Endothelial cell of hepatic sinusoid (primary cell): Measurements from ENCODE around the gene LYPD6B.

ENCODE experiments used
- in situ Hi-C: cut with HindIII; loops from 2 replicates; pipeline ENCODE4 v1.10.0; 2017; ENCODE audit warnings: low sequenced_read_pairs

LYPD6B gene

DNA sequence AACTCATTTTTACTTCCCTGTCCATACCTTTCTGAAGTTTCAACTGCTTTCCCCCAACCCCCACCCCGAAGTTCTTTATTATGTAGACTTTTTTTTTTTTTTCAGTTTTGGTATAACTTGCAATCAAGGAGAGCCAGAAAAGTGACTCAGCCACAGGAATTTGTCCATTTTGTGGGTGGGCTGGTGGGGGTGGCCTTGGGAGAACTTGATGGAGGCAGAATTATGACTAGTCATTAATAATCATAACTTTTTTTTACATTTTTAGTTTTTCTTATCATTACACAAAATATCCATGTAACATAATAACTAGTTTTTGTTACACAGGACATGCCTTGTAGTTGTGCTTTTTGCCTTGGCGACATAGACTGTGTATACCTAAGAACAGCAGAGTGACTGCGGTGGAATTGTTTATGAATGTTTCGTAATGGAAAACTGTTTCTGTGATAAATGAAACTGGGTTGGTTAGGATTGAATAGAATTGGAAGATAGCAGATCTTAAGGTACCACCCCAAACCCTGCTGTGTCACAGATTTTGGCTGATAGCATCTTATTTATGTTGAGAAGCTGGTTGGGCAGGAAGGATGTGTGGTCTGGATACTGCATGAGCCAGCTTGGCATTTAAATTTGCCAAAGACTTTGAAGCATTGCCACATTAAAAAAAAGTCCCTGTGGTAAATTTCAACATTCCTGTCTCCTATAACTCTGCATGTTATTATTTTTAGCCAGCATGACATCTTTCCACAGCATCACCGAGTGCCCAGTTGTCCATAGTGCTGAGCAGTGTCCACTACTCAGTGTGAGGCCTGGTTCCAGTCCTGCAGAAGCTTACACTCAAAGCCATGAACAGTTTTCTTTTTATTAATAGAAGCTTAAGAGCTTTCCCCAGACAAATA is 30.7 kb downstream of the LYPD6B start:
- in situ Hi-C loops, result no loop called here

DNA sequence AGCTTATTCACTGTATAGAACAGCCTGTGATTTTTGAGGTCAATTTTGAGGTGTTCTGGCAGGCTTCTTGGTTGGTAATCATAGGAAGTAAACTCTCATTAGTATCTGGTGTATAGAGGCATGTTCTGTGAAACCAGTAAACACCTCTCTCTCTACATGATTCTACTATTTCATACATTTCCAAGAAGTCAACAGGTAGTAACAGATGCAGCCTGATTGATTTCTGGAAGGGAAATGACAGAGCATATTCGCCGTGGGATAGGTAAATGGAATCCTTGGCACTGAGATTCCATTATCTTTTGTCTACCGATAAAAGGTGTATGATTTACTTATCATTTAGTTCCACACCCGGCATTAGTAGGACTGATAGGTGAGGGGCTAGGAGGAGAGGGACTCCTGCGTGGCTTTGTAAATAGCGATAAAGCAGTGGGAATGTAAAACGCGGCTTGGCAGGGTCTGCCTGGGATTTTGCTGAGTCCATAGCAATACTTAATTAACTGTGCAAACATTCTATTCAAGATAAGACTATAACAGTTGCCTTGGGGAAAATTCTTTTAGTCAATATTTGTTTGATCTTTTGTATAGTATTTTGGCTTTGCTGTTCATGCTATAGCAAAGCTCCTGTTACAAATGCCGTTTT is 32.3 kb downstream of the LYPD6B start:
- in situ Hi-C loops, result no loop called here

DNA sequence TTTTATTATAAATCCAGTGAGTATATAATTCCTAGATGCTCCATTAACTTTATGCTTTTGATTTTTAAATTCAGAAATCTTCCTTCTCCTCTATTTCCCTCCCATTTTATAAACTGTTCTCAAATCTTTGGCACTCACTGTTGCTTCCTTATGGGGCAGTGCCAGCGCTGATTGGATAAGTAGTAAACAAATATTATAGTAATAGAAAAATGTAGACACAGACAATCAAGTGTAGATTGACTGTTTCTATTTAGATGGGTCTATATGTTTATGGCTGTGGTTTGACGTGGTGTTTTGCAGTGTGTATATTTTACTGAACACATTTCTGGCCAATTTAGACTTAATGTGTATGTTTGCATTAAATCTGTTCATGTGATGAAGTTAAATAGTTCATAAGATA is 36.6 kb downstream of the LYPD6B start:
- in situ Hi-C loops, result no loop called here

DNA sequence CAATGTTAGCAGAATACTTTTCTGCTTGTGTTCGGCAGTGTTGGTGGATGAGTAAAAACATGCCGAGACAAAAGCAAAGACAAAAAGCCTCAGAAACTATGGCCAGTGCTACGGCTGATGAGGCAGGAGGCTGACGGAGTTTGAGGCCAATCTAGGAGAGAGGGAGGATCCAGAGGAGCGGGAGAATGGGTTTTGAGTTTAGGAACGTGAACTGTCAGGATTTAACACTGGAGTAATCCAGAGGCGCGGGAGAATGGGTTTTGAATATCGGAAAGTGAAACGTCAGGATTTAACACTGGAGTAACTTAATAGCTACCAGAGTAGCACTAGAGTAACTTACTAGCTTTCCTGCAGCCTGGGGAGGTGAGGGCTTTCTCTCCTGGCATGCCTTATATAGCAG is 37.4 kb downstream of the LYPD6B start:
- in situ Hi-C loops, result no loop called here

DNA sequence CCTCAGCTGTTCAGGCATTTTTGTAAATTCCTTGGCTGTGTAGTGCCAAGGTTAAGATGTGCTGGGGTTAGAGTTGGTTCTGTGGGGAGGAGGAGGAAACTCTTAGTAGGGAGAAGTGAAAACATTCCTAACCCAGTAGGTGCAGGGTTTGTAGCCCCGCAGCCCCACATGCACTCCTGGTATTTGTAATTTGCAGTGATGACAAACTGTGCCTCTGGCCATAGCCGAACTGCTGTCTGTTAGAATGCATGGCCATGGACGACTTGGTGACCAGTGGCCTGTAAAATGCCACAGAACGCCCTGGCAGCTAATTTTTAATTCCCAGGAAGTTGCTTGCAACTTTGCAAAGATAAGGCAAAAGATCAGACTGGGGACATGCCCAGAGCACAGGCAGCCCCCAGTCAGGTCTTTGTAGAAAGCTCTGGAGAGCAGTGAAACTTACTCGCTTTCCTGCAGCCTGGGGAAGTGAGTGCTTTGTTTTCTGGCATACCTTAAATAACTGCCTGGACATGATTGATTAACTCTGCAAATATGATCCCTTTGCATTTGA is 38.4 kb downstream of the LYPD6B start:
- in situ Hi-C loops, result no loop called here

DNA sequence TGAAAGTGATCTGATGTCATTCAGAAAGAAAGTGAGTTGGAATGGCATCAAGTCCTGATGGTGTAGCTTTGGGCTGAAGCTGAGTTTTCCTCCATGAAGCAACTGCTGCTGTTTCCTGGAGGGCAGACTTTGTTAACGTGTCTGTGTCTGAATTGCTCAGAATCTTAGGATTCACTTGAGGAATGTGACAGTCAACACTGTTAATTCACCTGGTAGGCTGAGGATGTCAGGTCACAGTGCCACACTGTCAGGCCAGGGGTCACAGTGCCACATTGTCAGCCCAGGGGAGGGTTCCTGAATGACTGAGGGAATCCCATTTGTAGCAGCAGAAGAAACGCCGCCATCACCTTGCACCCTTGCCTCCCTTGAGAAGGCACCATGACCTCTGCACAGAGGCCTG is 39.4 kb downstream of the LYPD6B start:
- in situ Hi-C loops, result no loop called here

DNA sequence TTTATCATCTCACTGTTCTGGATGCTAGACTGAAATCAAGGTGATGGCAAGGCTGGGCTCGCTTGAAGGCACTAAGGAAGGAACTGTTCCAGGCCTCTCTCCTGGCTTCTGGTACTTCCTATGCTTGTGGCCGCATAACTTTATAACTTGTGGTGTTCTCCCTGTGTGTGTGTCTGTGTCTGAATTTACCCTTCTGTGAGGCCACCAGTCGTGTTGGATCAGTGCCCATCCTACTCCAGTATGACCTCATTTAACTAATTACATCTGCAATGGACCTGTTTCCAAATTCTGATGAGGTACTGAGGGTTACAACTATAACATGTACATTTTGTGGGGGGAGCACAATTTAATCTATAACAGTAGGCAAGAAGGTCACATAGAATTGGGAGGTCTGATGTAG is 41.6 kb downstream of the LYPD6B start:
- in situ Hi-C loops, result no loop called here

DNA sequence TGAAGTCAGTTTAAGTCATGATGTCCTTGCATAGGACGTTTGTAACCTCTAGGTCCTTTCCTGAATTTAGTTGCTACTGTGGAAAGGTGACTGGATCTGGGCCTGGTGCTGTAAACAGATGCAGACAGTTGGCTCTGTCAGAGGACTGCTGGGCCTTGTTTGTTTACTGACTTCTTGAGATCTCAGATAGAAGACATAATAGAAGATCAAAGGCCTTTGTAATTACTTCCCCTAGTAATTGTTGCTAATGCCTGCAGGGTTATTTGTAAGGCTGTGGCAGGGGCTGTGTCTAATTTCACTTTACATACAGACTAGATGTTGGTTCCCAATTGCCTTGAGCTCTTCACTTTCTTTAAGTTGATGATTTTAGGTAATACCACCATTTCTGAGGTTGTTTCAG is 42.5 kb downstream of the LYPD6B start:
- in situ Hi-C loops, result no loop called here

DNA sequence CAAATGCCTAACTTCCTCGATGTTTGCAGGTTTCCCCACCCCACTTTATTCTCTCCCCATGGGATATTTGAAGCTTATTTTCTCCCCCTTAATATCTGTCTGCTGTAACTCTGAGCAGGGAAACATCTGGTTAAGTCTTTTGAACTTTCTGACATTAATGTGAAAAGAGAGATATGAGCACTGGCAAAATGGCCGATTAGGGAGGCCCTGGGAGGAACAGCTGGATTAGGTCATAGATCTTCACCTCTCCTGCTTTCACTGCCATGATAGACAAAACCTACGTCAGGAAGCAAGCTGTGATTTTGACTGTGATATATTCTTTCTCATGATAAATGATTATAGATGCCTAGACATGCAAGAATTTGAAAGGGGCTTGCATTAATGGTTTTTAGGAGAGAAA is 43.6 kb downstream of the LYPD6B start:
- in situ Hi-C loops, result no loop called here

DNA sequence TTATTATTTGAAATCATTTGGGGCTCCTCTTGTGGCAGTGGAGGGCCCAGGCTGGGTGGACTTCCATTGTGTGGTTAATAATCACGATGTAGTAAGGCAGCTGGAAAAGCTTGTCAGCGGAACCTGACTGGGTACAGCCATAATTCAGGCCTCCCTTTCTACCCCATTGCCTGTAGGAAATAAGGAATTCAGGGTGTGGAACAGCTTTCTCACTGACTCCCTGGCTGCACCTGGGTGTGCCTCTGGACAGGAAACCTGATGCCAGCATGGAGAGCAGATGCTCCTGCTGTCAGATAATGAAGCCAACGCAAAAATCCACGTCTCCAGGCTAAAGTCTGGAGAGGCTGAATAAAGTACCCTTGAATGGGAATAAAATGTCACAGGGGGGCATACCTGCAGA is 44.2 kb downstream of the LYPD6B start:
- in situ Hi-C loops, result no loop called here

DNA sequence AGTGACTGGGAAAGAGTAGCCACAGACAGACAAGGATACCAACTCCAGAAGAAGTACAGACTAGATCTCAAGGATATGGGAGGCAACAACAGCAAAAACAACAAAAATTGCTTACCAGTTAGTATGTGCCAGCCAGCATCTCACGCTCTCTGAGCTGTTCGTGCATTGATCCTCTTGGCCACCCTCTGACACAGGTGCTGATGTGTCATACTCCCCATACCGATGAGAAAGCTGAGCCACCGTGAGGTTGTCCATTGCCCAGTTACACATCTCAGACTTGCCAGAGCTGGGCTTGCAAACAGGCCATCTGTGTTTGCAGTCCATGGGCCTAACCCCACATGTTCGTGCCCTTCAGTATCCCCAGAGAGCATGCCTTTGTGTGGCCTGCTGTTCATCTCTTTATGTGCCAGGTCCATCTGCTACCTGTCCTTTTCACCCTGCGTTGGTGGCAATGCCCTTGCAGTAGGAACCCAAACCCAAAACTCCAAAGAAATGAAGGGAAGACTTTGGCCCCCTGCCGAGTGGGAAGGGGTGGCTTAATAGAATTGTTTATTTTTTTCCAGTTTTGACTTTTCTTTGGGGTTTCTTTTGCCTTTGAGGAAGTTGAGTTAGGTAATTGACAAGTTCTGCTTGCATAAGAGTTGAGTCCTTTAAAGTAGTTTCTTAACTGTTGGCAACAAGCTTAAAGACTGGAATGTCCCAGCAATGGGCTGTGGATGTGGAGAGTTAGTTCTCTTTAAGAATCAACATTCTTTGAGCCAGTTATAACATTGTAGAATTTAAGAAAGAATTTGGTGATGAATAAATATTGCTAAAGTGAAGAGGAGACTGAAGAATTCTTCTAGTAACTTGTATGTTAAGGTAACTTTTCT is 46.7 kb downstream of the LYPD6B start:
- in situ Hi-C loops, result no loop called here

DNA sequence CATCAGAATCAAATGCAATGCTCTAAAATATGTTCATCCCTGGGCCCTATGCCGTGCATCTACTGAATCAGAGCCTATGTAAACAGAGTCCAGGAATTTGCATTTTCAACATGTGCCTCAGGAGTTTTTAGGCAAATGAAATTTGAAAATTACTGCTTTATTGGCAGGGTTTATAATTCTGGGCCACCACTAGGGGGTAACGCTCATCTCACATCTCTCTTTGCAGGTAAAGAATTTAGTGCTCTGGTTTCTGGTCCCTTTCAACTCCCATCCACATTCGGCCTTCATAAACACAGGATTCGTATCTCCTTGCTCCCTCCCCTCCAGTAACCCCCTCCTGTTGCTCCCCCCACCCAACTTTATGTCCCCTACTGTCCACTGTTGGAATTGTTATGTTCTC is 49.3 kb downstream of the LYPD6B start:
- in situ Hi-C loops, result no loop called here

DNA sequence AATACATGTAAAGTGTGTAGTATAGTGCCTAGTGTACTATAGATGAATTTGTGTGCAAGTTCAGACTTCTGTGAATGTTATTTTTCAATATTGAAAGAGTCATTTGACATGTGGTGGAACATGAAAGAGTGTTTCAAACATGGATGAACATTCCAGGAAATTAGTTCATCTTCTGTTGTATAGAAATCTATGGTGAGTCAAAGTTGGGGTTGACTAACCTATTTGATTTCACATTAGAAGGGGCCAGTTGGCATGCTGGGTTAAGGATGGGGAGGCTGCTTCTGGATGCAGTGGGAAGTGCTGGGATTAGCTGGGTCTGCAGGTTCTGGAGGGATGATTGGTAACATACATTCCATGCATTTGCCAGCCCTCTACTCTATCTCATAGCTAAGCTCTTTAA is 50.6 kb downstream of the LYPD6B start:
- in situ Hi-C loops, result no loop called here

DNA sequence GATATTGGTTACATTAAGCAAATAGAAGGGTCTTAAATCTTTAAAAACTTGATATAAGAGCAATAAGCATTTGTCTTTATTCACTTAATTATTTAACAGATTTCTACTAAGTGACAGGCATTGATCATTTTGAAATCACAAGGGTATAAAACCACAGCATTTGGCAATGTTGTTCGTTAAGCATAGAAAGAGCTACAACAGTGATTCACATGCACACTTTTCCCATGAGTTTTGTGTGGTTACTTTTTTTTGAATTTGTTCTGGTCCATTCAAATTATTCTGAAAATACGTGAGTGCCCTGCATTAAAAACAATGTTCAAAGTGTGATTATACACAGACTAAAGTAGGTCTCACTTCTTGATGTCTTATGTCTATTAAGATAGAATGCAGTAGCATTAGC is 52.2 kb downstream of the LYPD6B start:
- in situ Hi-C loops, result no loop called here

DNA sequence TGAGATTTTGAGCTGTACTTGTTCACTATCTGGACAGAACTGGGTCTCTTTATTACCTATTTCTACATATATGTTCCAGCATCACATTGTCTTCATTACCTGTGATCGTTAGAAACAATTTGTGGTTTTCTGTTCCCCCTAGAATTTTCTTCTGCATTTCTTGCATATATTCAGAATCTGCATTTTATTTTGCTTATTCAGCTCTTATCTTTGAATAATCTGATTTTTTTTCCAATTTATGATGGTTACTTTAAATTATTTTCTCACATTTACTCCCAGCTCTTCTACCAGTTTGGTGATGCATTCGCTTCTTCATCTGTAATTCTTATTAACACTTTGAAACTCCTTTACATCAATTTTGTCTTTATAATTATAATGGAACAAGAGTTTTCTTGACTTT is 55.1 kb downstream of the LYPD6B start:
- in situ Hi-C loops, result no loop called here

DNA sequence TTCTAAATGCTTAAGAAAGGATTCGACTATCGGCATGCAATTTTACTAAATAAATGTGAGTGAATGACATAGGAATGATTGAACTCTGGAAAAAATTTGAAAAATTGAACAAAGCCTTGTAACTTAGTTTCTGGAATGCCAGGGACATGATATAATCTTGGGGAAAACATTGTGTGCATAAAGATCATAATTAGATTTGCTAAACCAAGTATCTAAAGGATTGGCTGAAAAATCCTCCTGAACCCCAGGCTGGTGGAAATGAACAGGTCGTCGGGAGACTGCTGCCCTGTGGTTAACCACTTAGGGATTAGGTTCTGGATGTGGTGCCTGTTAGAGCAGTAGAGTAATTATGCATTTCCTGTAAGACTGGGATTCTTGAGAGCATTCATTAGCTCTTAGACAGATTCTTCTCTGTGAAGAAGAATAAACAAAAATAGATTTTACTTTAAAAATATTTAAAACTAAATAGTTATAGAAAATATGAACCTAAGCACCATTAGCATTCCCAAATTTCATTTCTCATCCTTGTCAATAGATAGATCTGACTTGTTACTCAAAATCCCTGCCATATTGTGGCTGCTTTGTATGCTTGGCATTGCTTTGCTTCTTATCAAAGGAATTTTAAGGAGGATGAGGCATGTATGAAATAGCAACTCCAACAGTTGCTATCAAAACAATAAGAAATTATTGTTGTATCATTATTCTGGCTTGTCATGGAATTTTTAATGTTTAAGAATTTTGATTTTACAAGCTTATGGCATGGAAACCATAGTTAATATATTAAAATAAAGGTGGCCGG is 55.9 kb downstream of the LYPD6B start:
- in situ Hi-C loops, result no loop called here

DNA sequence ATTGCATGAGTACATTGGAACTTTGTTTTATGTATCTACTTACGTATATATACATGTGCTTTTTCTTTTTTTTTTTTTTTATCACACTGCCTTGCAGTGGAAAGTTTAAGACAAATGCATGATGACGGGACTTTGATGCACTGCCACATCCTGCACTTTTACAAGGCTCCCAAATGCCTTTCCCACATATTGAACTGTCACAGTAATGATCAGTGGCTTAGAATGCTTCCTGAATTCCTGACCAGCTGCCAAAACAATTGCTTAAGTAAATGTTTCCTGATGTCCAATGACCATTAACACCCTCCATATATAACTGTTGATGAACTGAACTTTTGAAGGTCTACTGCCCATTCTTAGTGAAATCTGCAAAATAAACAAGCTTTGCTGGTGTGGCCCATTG is 60.2 kb downstream of the LYPD6B start:
- in situ Hi-C loops, result no loop called here

DNA sequence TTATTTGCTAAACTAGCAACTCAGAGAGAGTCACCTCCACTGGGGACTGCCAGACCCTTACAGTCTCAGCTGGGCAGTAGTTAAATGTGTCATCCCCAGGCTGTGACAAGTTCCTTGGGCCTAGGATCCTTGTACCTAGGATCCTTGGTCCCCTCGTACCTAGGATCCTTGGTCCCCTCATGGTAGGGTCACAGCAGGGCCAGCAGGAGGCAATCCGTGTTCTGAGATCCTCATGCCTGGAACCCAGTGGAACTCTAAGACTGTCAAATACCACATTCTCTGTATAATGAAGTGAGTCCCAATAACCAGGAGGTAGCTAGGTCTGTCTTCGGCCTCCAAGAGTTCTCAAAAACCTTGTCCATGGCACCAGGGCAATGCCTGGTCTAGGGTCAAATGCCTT is 60.8 kb downstream of the LYPD6B start:
- in situ Hi-C loops, result no loop called here

DNA sequence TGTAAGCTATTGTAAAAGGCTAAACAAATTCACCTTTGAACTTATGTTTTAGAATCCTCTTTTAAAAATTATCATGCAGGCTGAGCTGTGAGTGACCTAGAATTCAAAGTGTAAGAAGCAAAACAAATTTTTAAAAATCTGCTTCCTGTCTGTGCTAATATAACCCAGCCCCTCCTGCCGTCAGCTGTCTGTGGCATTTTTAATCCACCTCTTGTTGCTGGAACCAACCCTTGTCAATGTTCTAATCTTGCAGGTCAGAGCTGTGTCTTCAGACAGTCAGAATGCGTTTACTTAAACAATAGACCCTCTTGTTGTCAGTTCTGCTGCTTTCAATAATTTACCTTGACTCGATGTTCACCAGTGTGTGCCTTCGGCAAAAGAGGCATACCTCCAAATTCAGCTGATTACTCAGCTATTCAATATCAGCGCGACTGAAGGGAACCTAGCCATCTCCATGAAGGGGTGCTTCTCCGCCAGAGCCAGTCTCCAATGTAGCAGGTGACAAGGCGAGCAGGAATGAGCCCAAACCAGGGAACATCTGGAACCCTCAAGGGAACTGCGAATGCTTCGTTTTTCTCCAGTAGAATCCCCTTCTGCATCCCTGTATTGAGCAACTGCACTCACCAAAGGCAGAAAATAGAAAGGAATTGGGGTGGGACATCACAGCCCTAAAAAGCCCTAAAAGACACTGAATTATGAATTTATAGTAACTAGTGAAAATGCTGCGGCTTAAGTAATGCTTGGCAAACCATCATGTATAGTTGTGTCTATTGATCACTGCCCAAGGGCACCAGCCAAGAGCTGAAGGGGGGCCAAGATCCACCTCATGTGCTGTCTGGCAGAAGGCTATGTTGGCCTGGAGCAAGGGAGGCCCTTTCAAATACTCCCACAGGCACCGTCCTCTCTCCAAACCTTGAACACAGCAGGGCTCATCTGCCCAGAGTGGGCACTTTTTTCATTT is 62.5 kb downstream of the LYPD6B start:
- in situ Hi-C loops, result no loop called here
